NCI-H128 (cell line): ENCODE results near the gene PCNX1.

Source experiments
- DNase-seq: peaks from one replicate; lab custom pipeline; 2025; ENCODE audit not compliant: unreplicated experiment; lab: John Stamatoyannopoulos, UW

The PCNX1 gene

DNA sequence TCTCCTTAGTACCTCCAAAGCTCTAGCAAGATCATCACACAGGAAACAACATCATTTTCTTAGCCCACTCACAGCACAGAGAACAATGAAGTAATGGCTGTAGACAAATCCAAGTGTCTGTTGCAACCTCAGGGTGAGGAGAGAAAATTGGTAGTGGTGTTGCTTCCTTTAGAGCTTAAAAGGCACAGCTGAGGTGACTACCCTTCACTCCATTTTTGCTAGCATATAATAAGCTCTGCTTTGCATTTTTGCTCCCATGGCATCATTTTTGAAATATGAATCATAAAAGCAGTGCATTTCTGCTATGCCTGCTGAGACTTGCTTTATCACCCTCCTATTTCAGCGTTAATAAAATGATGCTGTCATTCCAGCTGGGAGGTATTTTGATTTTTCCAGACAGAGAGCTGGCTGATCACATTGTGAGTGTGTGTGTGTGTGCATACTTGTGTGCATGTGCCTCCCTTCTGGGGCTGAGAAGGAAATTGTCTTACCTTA is 18.5 kb upstream of the PCNX1 start:
- DNase-seq: no peak

GRCh38 chr14:70889555-70889954 is 17.7 kb upstream of the PCNX1 start:
- no peak for DNase-seq

GRCh38 chr14:70890826-70891659 is 16.2 kb upstream of the PCNX1 start:
- DNase-seq: no peak

- DNase-seq: no peak
These were observed 15.5 kb upstream of the PCNX1 start for GRCh38 chr14:70891737-70892136.

DNA sequence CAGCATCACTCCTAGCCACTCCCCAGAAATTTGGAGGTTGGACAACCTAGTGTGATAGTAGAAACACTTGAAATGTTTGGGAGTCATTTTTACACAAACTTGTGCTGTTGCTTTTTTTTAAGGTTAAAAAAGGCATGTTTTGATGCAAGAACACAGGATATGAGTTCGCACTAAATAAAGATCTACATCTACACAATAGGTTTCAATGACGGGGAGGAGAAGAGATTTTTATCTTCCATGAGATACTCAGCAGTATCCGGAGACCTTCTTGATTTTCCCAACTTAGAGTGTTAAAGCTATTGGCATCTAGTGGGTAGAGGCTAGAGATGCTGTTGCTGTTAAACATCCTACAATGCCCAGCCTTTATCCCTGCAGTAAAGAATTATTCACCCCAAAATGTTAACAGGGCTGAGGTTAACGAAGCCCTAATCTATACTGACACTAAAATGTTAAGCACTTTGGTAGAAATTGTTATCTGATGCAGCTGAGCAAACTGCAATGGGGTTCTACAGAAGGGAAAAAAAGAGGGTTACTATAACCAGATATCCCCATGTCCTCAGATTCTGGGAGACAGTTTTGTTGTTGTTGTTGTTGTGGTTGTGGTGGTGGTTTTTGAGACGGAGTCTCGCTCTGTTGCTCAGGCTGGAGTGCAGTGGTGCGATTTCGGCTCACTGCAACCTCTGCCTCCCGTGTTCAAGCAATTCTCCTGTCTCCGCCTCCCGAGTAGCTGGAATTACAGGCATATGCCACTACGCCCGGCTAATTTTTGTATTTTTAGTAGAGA is 14.0 kb upstream of the PCNX1 start:
- DNase-seq: no peak

- DNase-seq: no peak
These were observed 13.4 kb upstream of the PCNX1 start for GRCh38 chr14:70893858-70894291.

GRCh38 chr14:70894868-70895267 is 12.4 kb upstream of the PCNX1 start:
- no peak for DNase-seq

GRCh38 chr14:70896317-70896716 is 10.9 kb upstream of the PCNX1 start:
- no peak for DNase-seq

DNA sequence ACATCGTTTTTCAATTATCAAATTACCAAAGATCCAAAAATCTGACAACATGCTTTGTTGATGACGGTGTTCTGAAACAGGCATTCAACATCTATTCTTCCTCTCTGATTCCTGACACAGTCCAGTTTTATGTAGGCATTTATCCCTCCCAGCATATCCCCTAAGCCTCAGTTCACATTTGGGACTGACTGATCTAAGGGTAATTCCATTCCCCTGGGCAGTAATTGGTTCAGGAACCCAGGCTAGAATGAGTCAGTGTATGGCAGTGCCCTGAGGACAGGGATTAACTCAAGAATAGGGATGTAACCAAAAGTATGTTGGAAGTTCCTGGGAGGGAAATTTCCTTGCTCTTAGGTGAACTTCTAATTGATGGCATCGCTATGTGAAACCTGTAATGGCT is 10.3 kb upstream of the PCNX1 start:
- DNase-seq: no peak

DNA sequence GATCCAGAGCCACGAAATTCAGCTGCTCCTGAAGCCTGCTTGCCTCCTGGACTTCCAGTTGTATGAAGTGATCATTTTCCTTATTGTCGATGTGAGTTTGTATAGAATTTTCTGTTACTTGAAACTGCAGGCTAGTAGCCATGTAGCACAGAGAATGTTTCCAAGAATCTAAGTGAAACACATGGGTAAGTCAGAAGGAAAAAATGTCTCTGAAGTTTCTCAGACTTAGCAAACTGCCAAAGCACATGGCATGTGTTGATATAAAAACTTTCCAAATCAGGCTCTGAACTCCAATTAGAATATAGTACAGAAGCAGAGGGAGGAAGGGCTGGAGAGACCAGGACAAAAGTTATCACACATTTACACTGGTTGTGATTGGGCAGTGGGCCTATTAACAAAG is 9.8 kb upstream of the PCNX1 start:
- DNase-seq: no peak

DNA sequence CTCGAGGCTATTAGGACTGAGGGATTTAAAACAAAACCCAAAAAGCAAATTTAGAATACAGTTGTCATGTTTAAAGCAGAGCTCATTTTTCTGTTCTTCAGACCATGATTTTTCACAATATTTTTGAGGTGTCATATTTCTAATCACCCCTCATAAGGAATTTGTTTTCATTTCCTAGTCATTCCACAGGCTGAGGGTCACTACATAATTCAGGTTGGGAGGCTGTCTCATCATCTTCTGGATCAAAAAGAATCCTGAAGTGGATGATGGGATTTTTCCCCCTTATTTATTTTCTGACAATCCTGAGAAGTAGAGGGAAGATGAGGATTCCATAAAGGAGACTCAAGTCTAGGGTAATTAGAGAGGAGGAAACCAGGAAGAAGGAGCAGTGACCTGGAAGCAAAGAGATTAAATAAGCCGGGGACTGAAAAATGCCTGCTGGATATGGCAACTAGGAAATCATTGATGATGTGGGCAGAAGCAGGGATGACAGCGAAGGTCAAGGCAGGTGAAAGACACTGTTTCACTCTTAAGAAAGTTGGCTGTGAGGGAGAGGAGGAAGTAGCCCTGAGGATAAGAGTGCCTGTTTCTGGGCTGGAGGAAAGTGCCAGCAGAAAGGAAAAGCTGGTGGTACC is 9.0 kb upstream of the PCNX1 start:
- no peak for DNase-seq

GRCh38 chr14:70901269-70901668 is 6.0 kb upstream of the PCNX1 start:
- no peak for DNase-seq

DNA sequence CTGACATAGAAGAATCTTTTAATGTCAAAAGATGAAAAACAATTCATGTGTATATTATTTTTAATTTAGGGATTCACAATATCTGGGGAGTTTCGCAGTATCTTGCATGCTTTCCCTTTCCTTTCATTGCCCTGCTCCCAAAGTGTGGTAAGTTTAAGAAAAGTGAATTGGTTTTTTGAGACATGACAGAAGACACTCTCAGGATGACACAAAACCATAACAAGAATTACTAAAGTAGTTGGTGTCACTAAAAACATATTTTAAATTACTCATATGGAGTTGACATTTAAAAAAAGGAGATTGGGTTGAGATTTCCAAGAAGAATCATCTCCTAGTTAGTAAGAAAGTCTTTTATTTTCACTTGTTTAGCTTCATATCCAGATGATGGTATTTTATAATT is 5.1 kb upstream of the PCNX1 start:
- DNase-seq: no peak

DNA sequence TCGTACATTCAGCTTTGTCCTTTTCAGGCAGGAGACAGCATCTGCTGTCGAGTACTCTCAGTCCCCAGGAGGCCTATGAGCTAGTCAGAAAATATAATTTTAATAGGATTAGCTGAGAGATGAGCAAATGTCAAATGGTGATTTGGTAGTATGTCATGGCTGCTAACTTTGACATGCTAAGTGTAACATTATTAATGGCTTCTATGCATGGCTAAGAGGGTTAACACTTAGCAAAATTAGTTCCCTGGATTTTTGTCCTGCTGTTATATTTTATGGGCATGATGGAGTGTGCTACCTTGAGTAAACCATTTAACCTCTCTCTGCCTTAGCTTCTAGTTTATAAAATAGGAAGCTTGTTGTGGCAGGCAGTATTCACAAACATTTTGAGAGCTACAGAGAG is 2.9 kb upstream of the PCNX1 start:
- no peak for DNase-seq

- no peak for DNase-seq
These were observed 2.0 kb upstream of the PCNX1 start for GRCh38 chr14:70905301-70905700.

- no peak for DNase-seq
These were observed 475 bp upstream of the PCNX1 start for GRCh38 chr14:70906793-70907175.

DNA sequence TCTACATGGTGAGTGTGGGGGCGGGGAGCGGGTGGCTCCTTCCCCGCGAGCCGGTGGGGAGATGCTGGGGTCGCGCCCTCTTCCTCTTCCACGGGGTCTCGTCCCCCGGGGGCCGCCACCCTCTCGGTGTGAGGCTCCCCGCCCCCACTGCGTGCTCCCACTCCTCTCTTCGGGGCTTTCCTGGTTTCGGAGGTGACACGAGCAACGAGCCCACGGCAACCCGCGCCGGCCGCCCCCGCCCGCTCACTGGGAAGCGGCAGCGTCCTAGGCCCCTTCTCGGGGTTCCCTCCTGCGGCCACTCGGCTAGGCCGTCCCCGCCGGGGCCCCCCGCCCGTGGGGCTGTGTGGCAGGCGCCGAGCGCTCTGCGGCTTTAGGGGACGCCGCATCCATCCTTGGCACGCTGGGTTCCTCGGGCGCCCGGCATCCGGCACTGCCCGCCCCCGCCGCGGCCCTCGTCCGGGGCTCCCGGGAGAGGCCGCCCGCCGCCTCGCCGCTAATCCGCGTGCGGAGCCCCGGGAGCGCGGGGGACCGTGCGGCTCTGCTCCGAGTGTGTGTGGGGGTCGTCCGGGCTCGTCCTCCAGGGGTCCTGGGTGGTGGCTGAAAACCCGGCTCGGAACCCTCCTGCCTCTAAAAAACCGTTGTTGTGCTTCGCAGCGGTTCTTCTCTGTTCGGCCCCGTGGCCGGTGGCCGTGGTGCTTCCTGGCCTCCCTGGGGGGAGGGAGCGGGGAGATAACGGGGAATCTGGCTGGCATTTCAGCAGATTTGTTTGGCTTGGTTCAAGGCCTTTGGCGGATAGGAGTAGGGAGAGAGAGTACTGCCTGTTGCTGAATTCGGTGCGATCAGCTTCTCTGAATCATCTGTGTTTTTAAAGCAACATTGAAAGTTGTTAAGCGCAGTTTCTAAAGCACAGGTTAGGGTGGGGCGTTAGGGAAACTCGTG is 1.0 kb downstream of the PCNX1 start:
- no peak for DNase-seq

DNA sequence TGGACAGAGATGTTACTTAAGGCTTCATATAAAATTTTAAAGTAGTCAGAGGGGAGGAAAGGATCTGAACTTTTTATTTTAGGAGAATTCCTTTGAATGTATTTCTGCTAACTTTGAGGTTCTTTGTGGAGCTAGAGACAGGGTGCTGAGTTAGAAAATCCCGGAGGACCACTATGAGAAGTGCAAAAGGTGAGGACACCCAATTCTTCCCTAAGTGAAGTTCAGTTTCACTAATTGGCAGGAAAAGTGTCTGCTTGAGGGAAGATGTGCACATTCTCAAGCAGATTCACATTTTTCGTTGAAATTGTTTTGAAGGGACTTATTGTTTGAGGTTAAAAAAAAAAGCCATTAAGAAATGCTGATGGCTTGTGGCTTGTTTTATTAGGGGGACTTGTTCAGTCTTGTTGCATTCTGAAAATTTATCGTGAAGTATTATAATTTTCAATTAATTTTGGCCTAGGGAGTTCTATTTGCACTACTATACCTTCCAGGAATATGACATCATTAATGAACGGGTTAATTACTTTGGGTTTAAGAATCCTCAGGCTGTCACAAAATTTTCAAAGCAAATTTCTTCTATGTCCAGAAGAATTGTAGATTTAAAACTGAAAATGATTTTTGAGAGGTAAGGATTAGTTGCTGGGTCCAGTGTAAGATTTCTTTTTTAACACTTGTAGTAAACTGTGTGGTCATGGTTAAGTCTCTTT is 1.8 kb downstream of the PCNX1 start:
- DNase-seq: no peak

GRCh38 chr14:70909733-70910614 is 2.7 kb downstream of the PCNX1 start:
- no peak for DNase-seq
